ENCODE data around the gene VGLL4.
"Not testable (repeated sequence)": the region's sequence is repeated elsewhere in the genome, so short reads cannot be mapped to it uniquely, and the experiment has no call there.

VGLL4 gene

GRCh38 chr3:11587766-11588165 lies 55.9 kb downstream of the VGLL4 start:
- no peak for DNase-seq (ENCODE audit: low read depth in 2 of 2)

- no peak for DNase-seq (ENCODE audit: low read depth in 2 of 2)
Measured at GRCh38 chr3:11584570-11584969, 59.1 kb downstream of the VGLL4 start.

GRCh38 chr3:11583638-11584046 lies 60.1 kb downstream of the VGLL4 start:
- no peak for DNase-seq (ENCODE audit: low read depth in 2 of 2)

- DNase-seq (ENCODE audit: low read depth in 2 of 2): no peak
Measured at GRCh38 chr3:11583235-11583634, 60.5 kb downstream of the VGLL4 start.

GRCh38 chr3:11582191-11582968 lies 61.3 kb downstream of the VGLL4 start:
- DNase-seq (ENCODE audit: low read depth in 2 of 2): no peak

GRCh38 chr3:11581237-11582190 lies 62.2 kb downstream of the VGLL4 start:
- DNase-seq (ENCODE audit: low read depth in 2 of 2): no peak

- DNase-seq (ENCODE audit: low read depth in 2 of 2): no peak
Measured at GRCh38 chr3:11580645-11581044, 63.1 kb downstream of the VGLL4 start.

- DNase-seq (ENCODE audit: low read depth in 2 of 2): no peak
Measured at GRCh38 chr3:11578169-11578568, 65.5 kb downstream of the VGLL4 start.

GRCh38 chr3:11576453-11576852 lies 67.3 kb downstream of the VGLL4 start:
- no peak for DNase-seq (ENCODE audit: low read depth in 2 of 2)

GRCh38 chr3:11575677-11576076 lies 68.0 kb downstream of the VGLL4 start:
- no peak for DNase-seq (ENCODE audit: low read depth in 2 of 2)

GRCh38 chr3:11574981-11575669 lies 68.6 kb downstream of the VGLL4 start:
- DNase-seq (ENCODE audit: low read depth in 2 of 2): no peak

GRCh38 chr3:11572660-11573059 lies 71.1 kb downstream of the VGLL4 start:
- DNase-seq (ENCODE audit: low read depth in 2 of 2): not testable (repeated sequence)

GRCh38 chr3:11570789-11571495 lies 72.8 kb downstream of the VGLL4 start:
- DNase-seq (ENCODE audit: low read depth in 2 of 2): no peak

GRCh38 chr3:11570251-11570650 lies 73.5 kb downstream of the VGLL4 start:
- DNase-seq (ENCODE audit: low read depth in 2 of 2): no peak

GRCh38 chr3:11569156-11569741 lies 74.5 kb downstream of the VGLL4 start:
- DNase-seq (ENCODE audit: low read depth in 2 of 2): no peak

- DNase-seq (ENCODE audit: low read depth in 2 of 2): no peak
Measured at GRCh38 chr3:11568503-11569155, 75.1 kb downstream of the VGLL4 start.

GRCh38 chr3:11567516-11568467 lies 75.9 kb downstream of the VGLL4 start:
- no peak for DNase-seq (ENCODE audit: low read depth in 2 of 2)

- DNase-seq (ENCODE audit: low read depth in 2 of 2): no peak
Measured at GRCh38 chr3:11566916-11567315, 76.8 kb downstream of the VGLL4 start.

- no peak for DNase-seq (ENCODE audit: low read depth in 2 of 2)
Measured at GRCh38 chr3:11566478-11566877, 77.2 kb downstream of the VGLL4 start.

Data from stimulated activated CD8-positive, alpha-beta memory T cell treated with anti-CD3 and anti-CD28 coated beads, Interleukin-7, amount 100 ng/mL, for 1 hour (primary cell).